ENCODE measurements around the gene MAGEB1. TPM values are rescaled to one million over a fixed set of nuclear protein-coding genes. Genes with fewer than 3 reads are reported as not detected.

MAGEB1 gene
- total RNA-seq, 3 donors from 2014 or later (not counting 1 experiment from before 2014, with no cell fraction given), result not detected

GRCh38 chrX:30253257-30253656 lies 6.3 kb downstream of the MAGEB1 start:
- intact Hi-C loops (cut with micrococcal nuclease), result no loop called here
- H3K36me3 ChIP-seq (ENCODE audit: control insufficient read depth, insufficient read depth, low read length), result no peaks in the 10 kb centered on the region
- H3K4me3 ChIP-seq (ENCODE audit: low read length), result no peak overlapping the region
- H3K4me1 ChIP-seq (ENCODE audit: control insufficient read depth, insufficient read depth, low read length), result no peaks in the 10 kb centered on the region
- no peaks in the 10 kb centered on the region for H3K36me3 Mint-ChIP-seq
- 67% methylated on average over 1 of the region's 1 CpG for WGBS (ENCODE audit: insufficient coverage)
- H3K9me3 Mint-ChIP-seq, result peaks cover 6 to 7% of the 10 kb centered on the region in 2 donors
- H3K4me1 Mint-ChIP-seq, result no peaks in the 10 kb centered on the region
- DNase-seq (no peak), ATAC-seq (no peak)
- H3K27ac ChIP-seq (ENCODE audit: low read length), result no peak overlapping the region
- no peaks in the 10 kb centered on the region for H3K9me3 ChIP-seq (ENCODE audit: control insufficient read depth, insufficient read depth, low read length)
- no peaks in the 10 kb centered on the region for H3K27me3 ChIP-seq (ENCODE audit: control insufficient read depth, insufficient read depth, low read length)
- H3K27ac Mint-ChIP-seq, result no peak overlapping the region
- no peak for TF ChIP-seq CTCF (IDR thresholded peaks at IDR 0.05)
- no peak overlapping the region for H3K4me3 Mint-ChIP-seq
- no peaks in the 10 kb centered on the region for H3K27me3 Mint-ChIP-seq (ENCODE audit: low read depth in 2 of 2)

GRCh38 chrX:30259927-30260326 lies 13.0 kb downstream of the MAGEB1 start:
- peaks cover 4 to 8% of the 10 kb centered on the region in 2 donors for H3K9me3 Mint-ChIP-seq
- no peaks in the 10 kb centered on the region for H3K9me3 ChIP-seq (ENCODE audit: control insufficient read depth, insufficient read depth, low read length)

GRCh38 chrX:30261012-30261411 lies 14.1 kb downstream of the MAGEB1 start:
- TF ChIP-seq CTCF (IDR thresholded peaks at IDR 0.05), result no peak
- intact Hi-C loops (cut with micrococcal nuclease), result no loop called here
- ATAC-seq (no peak), DNase-seq (no peak)
- Mint-ChIP-seq H3K36me3 (no peaks in the 10 kb centered on the region), H3K9me3 (peaks cover 5 to 7% of the 10 kb centered on the region in 2 donors), H3K27ac (no peak overlapping the region), H3K4me1 (no peaks in the 10 kb centered on the region), H3K4me3 (no peak overlapping the region), H3K27me3 (ENCODE audit: low read depth in 2 of 2) (no peaks in the 10 kb centered on the region)
- H3K27ac ChIP-seq (ENCODE audit: low read length), result no peak overlapping the region
- H3K36me3 ChIP-seq (ENCODE audit: control insufficient read depth, insufficient read depth, low read length), result no peaks in the 10 kb centered on the region
- no peaks in the 10 kb centered on the region for H3K4me1 ChIP-seq (ENCODE audit: control insufficient read depth, insufficient read depth, low read length)
- H3K27me3 ChIP-seq (ENCODE audit: control insufficient read depth, insufficient read depth, low read length), result no peaks in the 10 kb centered on the region
- no peaks in the 10 kb centered on the region for H3K9me3 ChIP-seq (ENCODE audit: control insufficient read depth, insufficient read depth, low read length)
- no peak overlapping the region for H3K4me3 ChIP-seq (ENCODE audit: low read length)

More at GRCh38 chrX:30259927-30260326, 13.0 kb downstream of the MAGEB1 start:
- H3K27ac ChIP-seq (ENCODE audit: low read length), result no peak overlapping the region
- no peak overlapping the region for H3K27ac Mint-ChIP-seq
- H3K4me1 Mint-ChIP-seq, result no peaks in the 10 kb centered on the region
- H3K27me3 Mint-ChIP-seq (ENCODE audit: low read depth in 2 of 2), result no peaks in the 10 kb centered on the region
- WGBS (ENCODE audit: insufficient coverage), result no CpG with 5 or more reads among the region's 2 CpGs
- no peaks in the 10 kb centered on the region for H3K36me3 ChIP-seq (ENCODE audit: control insufficient read depth, insufficient read depth, low read length)
- intact Hi-C loops (cut with micrococcal nuclease), result no loop called here
- ATAC-seq, result no peak
- no peak overlapping the region for H3K4me3 ChIP-seq (ENCODE audit: low read length)
- no peak overlapping the region for H3K4me3 Mint-ChIP-seq
- TF ChIP-seq CTCF (IDR thresholded peaks at IDR 0.05), result no peak
- no peaks in the 10 kb centered on the region for H3K36me3 Mint-ChIP-seq
- DNase-seq, result no peak
- no peaks in the 10 kb centered on the region for H3K27me3 ChIP-seq (ENCODE audit: control insufficient read depth, insufficient read depth, low read length)
- no peaks in the 10 kb centered on the region for H3K4me1 ChIP-seq (ENCODE audit: control insufficient read depth, insufficient read depth, low read length)

GRCh38 chrX:30262763-30263162 lies 15.8 kb downstream of the MAGEB1 start:
- no peaks in the 10 kb centered on the region for H3K9me3 ChIP-seq (ENCODE audit: control insufficient read depth, insufficient read depth, low read length)
- H3K27me3 ChIP-seq (ENCODE audit: control insufficient read depth, insufficient read depth, low read length), result no peaks in the 10 kb centered on the region
- WGBS (ENCODE audit: insufficient coverage), result no CpG with 5 or more reads among the region's 1 CpG
- no peak overlapping the region for H3K27ac ChIP-seq (ENCODE audit: low read length)
- Mint-ChIP-seq H3K4me1 (no peaks in the 10 kb centered on the region), H3K4me3 (no peak overlapping the region), H3K36me3 (no peaks in the 10 kb centered on the region), H3K27me3 (ENCODE audit: low read depth in 2 of 2) (no peaks in the 10 kb centered on the region), H3K27ac (no peak overlapping the region), H3K9me3 (peaks cover 2% of the 10 kb centered on the region in 2 donors)
- no peak for TF ChIP-seq CTCF (IDR thresholded peaks at IDR 0.05)
- ATAC-seq (no peak), DNase-seq (no peak)
- intact Hi-C loops (cut with micrococcal nuclease), result no loop called here
- no peak overlapping the region for H3K4me3 ChIP-seq (ENCODE audit: low read length)
- no peaks in the 10 kb centered on the region for H3K36me3 ChIP-seq (ENCODE audit: control insufficient read depth, insufficient read depth, low read length)
- no peaks in the 10 kb centered on the region for H3K4me1 ChIP-seq (ENCODE audit: control insufficient read depth, insufficient read depth, low read length)

Measured in natural killer cell (primary cell).